Measurements from ENCODE around the gene LRRC53.

GRCh38 chr1:74464037-74464436 lies 48.4 kb downstream of the LRRC53 start:
- no peak for TF ChIP-seq EZH2 (IDR thresholded peaks at IDR 0.05; ENCODE audit: borderline replicate concordance, low read length)
- TF ChIP-seq CTCF (IDR thresholded peaks at IDR 0.05; ENCODE audit: low read length), result no peak
